GM23338 (cell line): ENCODE data around the gene MSL1. TPM values are rescaled to one million over a fixed set of nuclear protein-coding genes. Genes with fewer than 3 reads are reported as not detected.

Experiments used
- ATAC-seq: fragments of 200-7000 bp; cut with Tn5 transposase; 3 replicates; pipeline ENCODE4 v1.9.1; 2020
- DNase-seq: peaks from one replicate; pipeline ENCODE4 v3.0.0-alpha.2; 2015; ENCODE audit warnings: low spot score
- H2AFZ ChIP-seq: fragments of 200-600 bp; sonication (generic); 2 replicates; pipeline ENCODE4 v1.8.0; 2016; ENCODE audit warnings: antibody characterized with exemption, mild to moderate bottlenecking, moderate library complexity
- H3F3A ChIP-seq: fragments of 200-600 bp; sonication (generic); replicated peaks from 2 replicates; pipeline ENCODE4 v1.8.0; 2017; ENCODE audit warnings: antibody characterized with exemption, mixed run types, low read depth
- H3K27ac ChIP-seq: fragments of 200-600 bp; sonication (generic); 2 replicates; pipeline ENCODE4 v1.6.1; 2016; ENCODE audit warnings: low read depth
- H3K27me3 ChIP-seq: fragments of 200-600 bp; sonication (generic); 2 replicates; pipeline ENCODE4 v1.8.0; 2016; ENCODE audit warnings: mild to moderate bottlenecking, mixed run types, moderate library complexity; ENCODE audit not compliant: insufficient read depth
- H3K36me3 ChIP-seq: fragments of 200-600 bp; sonication (generic); 2 replicates; pipeline ENCODE4 v1.8.0; 2016; ENCODE audit warnings: mild to moderate bottlenecking; ENCODE audit not compliant: insufficient read depth
- H3K4me1 ChIP-seq: fragments of 200-600 bp; sonication (generic); 2 replicates; pipeline ENCODE4 v1.8.0; 2016; ENCODE audit warnings: mild to moderate bottlenecking, moderate library complexity; ENCODE audit not compliant: insufficient read depth
- H3K4me2 ChIP-seq: fragments of 200-600 bp; sonication (generic); 2 replicates; pipeline ENCODE4 v1.7.1; 2017; ENCODE audit warnings: mixed run types
- H3K4me3 ChIP-seq: fragments of 200-600 bp; sonication (generic); 2 replicates; pipeline ENCODE4 v1.6.1; 2016; ENCODE audit warnings: mixed run types
- H3K79me2 ChIP-seq: fragments of 200-600 bp; sonication (generic); replicated peaks from 2 replicates; pipeline ENCODE4 v1.8.0; 2017; ENCODE audit warnings: mild to moderate bottlenecking; ENCODE audit not compliant: insufficient read depth
- H3K9me2 ChIP-seq: fragments of 200-600 bp; sonication (generic); 2 replicates; pipeline ENCODE4 v1.8.0; 2017; ENCODE audit not compliant: insufficient read depth
- H4K20me1 ChIP-seq: fragments of 200-600 bp; sonication (generic); replicated peaks from 2 replicates; pipeline ENCODE4 v1.8.0; 2017; ENCODE audit warnings: mild to moderate bottlenecking; ENCODE audit not compliant: insufficient read depth
- H3K27ac Mint-ChIP-seq: 2 replicates; pipeline ENCODE4 v1.8.0; 2020; ENCODE audit warnings: inconsistent platforms, mild to moderate bottlenecking, moderate library complexity, mixed read lengths
- H3K27me3 Mint-ChIP-seq: 3 replicates; pipeline ENCODE4 v1.8.0; 2022; ENCODE audit warnings: low read depth, mild to moderate bottlenecking, moderate library complexity, mixed read lengths, inconsistent platforms; ENCODE audit not compliant: insufficient read depth, poor library complexity
- H3K36me3 Mint-ChIP-seq: 3 replicates; pipeline ENCODE4 v1.8.0; 2021; ENCODE audit warnings: low read depth, mild to moderate bottlenecking, inconsistent platforms, moderate library complexity, mixed read lengths
- H3K4me1 Mint-ChIP-seq: 3 replicates; pipeline ENCODE4 v1.8.0; 2020; ENCODE audit warnings: mild to moderate bottlenecking, inconsistent platforms, mixed read lengths
- H3K4me3 Mint-ChIP-seq: 3 replicates; pipeline ENCODE4 v1.8.0; 2021; ENCODE audit warnings: moderate library complexity, mild to moderate bottlenecking, inconsistent platforms, mixed read lengths
- H3K9me3 Mint-ChIP-seq: 3 replicates; pipeline ENCODE4 v1.8.0; 2020; ENCODE audit warnings: moderate library complexity, mild to moderate bottlenecking, inconsistent platforms, mixed read lengths
- CTCF ChIP-seq, 2 experiments: fragments of 200-600 bp in 1 of 2; sonication (generic) in 1 of 2; conservative IDR thresholded peaks; 2 replicates each; pipeline versions ENCODE4 v1.5.1 to v1.6.1; 2016 to 2017; ENCODE audit warnings: antibody characterized with exemption in 2 of 2, low read depth in 2 of 2, mild to moderate bottlenecking in 2 of 2, moderate library complexity in 1 of 2
- ETS1 ChIP-seq: IDR thresholded peaks from 2 replicates; pipeline ENCODE4 v1.6.1; 2016; ENCODE audit warnings: antibody characterized with exemption
- EZH2 ChIP-seq: fragments of 200-600 bp; sonication (generic); IDR thresholded peaks from one replicate; pipeline ENCODE4 v1.8.0; 2017; ENCODE audit warnings: antibody characterized with exemption, mild to moderate bottlenecking, low read depth; ENCODE audit not compliant: unreplicated experiment
- EZH2phosphoT487 ChIP-seq: fragments of 200-600 bp; sonication (generic); IDR thresholded peaks from one replicate; pipeline ENCODE4 v1.8.1; 2018; ENCODE audit warnings: antibody characterized with exemption; ENCODE audit not compliant: unreplicated experiment
- JUNB ChIP-seq: IDR thresholded peaks from one replicate; pipeline ENCODE4 v1.6.1; 2016; ENCODE audit warnings: antibody characterized with exemption; ENCODE audit not compliant: unreplicated experiment
- NANOG ChIP-seq: IDR thresholded peaks from 2 replicates; pipeline ENCODE4 v1.6.1; 2016; ENCODE audit warnings: antibody characterized with exemption, borderline replicate concordance
- REST ChIP-seq: IDR thresholded peaks from one replicate; pipeline ENCODE4 v1.6.1; 2018; ENCODE audit warnings: antibody characterized with exemption; ENCODE audit not compliant: unreplicated experiment
- STAT1 ChIP-seq: IDR thresholded peaks from one replicate; pipeline ENCODE4 v1.6.1; 2016; ENCODE audit warnings: antibody characterized with exemption; ENCODE audit not compliant: unreplicated experiment
- ZNF114 ChIP-seq: fragments of 250-450 bp; sonication (Bioruptor Pico); IDR thresholded peaks from 2 replicates; pipeline ENCODE4 v1.5.0; 2020; ENCODE audit warnings: mild to moderate bottlenecking, moderate library complexity
- ZNF331 ChIP-seq: fragments of 250-450 bp; sonication (Bioruptor Pico); IDR thresholded peaks from 2 replicates; pipeline ENCODE4 v1.5.0; 2020; ENCODE audit warnings: low read depth, mild to moderate bottlenecking, moderate library complexity
- ZNF462 ChIP-seq: fragments of 250-450 bp; sonication (Bioruptor Pico); IDR thresholded peaks from 2 replicates; pipeline ENCODE4 v1.5.0; 2020; ENCODE audit warnings: mild to moderate bottlenecking, moderate library complexity
- polyA plus RNA-seq: library from polyadenylated mRNA; unstranded; fragments of >200 nt; fragmentation: Nextera tagmentation; extraction: Ambion mirVana; gene quantifications from 2 replicates; pipeline ENCODE4 v1.2.1, GENCODE V29; 2016
- total RNA-seq: library from RNA; depleted of rRNA; stranded (reverse); fragments of >200 nt; shearing (Covaris generic); gene quantifications from 2 replicates; pipeline ENCODE4 v1.2.3, GENCODE V29; 2014

Gene MSL1
- total and polyA plus RNA-seq, 2 experiments from 2014 or later, result 16.2 to 56.5 TPM

GRCh38 chr17:40159456-40159855 is 37.7 kb downstream of the MSL1 start:
- Mint-ChIP-seq H3K27ac (no peak overlapping the region), H3K27me3 (peaks cover 2% of the 10 kb centered on the region), H3K36me3 (peaks cover 48% of the 10 kb centered on the region), H3K4me3 (no peak overlapping the region), H3K4me1 (no peaks in the 10 kb centered on the region), H3K9me3 (no peaks in the 10 kb centered on the region)
- Histone ChIP-seq H4K20me1 (peaks cover 26% of the 10 kb centered on the region), H3K27ac (peak overlapping the region; percentile 39; the same call in 1 of the 2 replicates), H3K4me1 (no peaks in the 10 kb centered on the region), H2AFZ (no peak overlapping the region), H3K27me3 (no peaks in the 10 kb centered on the region), H3K4me3 (no peak overlapping the region), H3F3A (peaks cover 19% of the 10 kb centered on the region), H3K79me2 (peaks cover 62% of the 10 kb centered on the region), H3K36me3 (peaks cover 23% of the 10 kb centered on the region), H3K4me2 (no peak overlapping the region), H3K9me2 (no peaks in the 10 kb centered on the region)
- no peak for ATAC-seq
- TF ChIP-seq ZNF331 (CRISPR knock-in tag) (no peak), STAT1 (no peak), ETS1 (no peak), ZNF114 (CRISPR knock-in tag) (no peak), EZH2phosphoT487 (no peak), NANOG (no peak), JUNB (no peak), ZNF462 (no peak), REST (no peak), EZH2 (no peak), CTCF (conservative IDR thresholded peaks at IDR 0.05; ENCODE audit: low read depth in 2 of 2) (no peak)
- no peak for DNase-seq
